Hematopoietic multipotent progenitor cell treated with erythropoietin and hydrocortisone succinate and interleukin-3 and kit ligand, for 8 days (in vitro differentiated cells): Measurements from ENCODE around the gene PXMP2.
"Not testable (repeated sequence)": the region's sequence is repeated elsewhere in the genome, so short reads cannot be mapped to it uniquely, and the experiment has no call there.

ENCODE experiments used
- DNase-seq: peaks from one replicate; pipeline ENCODE4 v3.0.0-alpha.2; 2015

The PXMP2 gene

DNA sequence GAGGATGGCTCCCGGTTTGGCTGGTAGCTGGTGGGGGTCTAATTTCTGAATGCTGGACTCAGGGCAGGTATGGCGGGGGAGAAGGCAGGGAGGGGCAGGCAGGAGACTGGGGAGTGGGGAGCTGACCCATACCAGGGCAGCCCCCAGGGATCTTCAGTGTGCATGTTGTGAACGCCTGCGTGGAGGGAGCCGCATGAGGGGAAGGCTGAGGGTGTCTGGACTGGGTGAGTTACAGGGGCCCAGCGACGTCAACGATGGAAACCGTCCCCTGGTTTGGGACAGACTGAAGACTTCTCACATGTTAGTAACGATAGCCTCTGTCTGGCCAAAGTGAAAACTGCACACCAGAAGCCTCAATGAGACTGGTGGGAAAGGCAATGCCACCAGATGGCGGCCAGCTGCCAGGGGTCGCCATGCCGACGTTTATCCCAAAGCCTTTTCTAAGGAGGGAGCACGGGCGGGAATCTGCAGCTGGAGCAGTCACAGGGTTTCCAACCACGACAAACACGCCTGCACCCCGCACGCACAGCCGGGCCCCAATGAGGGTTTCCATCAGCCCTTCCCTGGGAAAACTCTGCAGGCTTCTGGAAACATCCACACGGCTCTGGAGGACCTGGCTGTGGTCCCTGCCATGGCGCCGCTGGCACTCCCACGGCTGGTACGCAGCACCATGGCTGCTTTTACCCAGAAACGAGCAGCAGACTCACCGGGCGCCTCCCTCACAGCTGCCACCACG lies 37.3 kb downstream of the PXMP2 start:
- no peak for DNase-seq

DNA sequence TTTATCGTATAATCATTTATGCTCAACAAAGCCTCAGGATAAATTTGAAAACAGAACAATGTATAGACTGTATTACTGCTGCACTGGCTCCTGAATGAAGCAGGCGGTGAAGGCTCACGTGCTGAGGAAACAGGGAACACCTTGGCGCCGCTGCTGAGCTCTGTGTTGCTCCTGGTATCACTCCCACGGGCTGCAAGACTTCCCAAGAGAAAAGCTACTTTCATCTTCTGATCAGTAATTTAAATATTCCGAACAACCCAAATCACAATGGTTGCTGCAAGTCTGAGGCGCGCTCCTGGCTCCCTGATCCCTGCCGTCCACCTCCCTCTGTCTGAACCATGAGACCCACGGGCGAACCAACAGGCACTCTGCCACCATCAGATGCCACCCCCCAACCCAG lies 39.0 kb downstream of the PXMP2 start:
- DNase-seq, result no peak

- DNase-seq, result no peak
Observed at GRCh38 chr12:132727091-132727794, 39.9 kb downstream of the PXMP2 start.

GRCh38 chr12:132728502-132728901 lies 41.1 kb downstream of the PXMP2 start:
- DNase-seq, result no peak

DNA sequence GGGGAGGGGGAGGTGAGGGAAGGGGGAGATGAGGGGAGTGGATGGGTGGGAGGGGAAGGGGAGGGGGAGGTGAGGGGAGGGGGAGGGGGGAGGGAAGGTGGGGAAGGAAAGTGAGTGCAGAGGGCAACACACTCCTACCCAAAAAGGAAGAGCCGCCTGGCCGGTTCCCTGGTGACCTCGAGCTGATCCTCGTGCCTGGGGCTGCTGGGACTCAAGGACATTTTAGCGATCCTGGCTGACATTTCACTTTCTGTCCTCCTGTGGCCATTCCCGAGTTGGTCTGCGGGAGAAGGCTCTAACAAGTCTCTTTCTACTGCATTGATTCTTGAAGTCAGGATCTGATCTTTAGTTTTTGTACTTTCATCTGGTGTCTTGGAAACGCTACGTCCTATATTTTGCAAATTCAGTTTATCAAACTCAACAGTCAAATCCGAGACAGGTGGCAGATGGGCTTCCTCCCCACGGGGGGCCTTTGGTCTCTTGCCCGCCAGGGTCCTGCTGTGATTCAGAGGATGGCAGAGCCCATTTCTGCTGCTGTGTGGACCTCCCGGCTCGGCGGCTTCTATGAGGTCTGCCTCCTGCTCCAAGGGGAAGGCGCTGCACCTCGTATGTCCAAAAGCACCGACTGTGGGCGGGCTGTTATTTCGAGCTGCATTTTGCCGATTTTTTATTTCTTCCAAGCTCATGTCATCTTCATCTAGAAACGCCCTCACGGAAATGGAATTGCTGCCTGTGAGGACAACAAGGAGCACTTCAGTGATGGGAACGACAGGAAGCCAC lies 42.3 kb downstream of the PXMP2 start:
- no peak for DNase-seq

DNA sequence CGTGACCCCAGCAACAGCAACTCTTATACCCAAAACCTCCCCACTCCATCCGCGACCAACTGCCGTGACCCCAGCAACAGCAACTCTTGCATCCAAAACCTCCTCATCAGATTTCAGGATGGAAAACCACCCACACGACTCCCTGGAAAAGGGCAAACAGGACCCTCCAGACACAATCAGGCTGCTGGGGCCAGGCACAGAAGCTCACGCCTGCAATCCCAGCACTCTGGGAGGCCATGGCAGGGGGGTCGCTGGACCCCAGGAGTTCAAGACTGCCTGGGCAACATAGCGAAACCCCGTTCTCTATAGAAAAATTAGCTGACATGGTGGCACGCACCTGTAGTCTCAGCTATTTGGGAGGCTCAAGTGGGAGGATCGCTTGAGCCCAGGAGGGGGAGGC lies 43.0 kb downstream of the PXMP2 start:
- no peak for DNase-seq

GRCh38 chr12:132731574-132731973 lies 44.2 kb downstream of the PXMP2 start:
- DNase-seq, result no peak

DNA sequence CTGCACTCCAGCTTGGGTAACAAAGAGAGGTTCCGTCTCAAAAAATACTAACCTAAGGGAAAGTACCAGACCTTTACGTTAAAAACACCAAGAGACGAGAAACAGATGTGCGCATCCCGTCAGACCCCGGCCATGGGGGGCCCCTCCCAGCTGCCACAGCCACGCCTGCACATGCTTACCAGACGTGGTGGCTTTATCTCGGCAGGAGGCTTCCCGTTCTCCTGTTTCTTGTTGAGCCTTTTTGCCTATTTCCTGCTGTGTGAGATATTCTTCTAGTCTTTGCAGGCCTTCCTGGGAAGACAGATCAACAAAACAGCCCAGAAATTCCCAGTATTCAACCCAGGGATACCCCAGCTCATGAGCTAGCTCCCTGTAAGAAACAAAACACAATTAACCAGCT lies 46.8 kb downstream of the PXMP2 start:
- no peak for DNase-seq

GRCh38 chr12:132735496-132735895 lies 48.1 kb downstream of the PXMP2 start:
- no peak for DNase-seq

DNA sequence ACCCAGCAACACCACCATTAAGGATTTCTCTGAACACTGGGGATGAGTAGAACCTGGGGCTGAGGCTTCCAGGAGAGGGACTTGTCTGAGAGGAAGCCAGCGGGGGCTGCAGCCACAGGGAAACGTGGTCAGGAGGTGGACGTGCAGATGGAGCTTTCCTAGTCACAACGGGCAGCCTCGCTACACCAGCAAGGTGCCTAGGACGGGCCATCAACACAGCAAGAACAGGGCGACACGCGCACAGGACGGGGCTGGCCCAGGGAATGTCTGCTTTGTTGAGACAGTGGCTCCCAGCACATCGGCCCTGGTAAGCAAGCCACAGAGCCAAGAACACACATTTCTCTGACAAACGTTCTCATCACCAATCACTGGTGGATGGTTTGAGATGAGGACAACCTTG lies 49.0 kb downstream of the PXMP2 start:
- DNase-seq, result no peak

- DNase-seq, result no peak
Observed at GRCh38 chr12:132736913-132737312, 49.5 kb downstream of the PXMP2 start.

DNA sequence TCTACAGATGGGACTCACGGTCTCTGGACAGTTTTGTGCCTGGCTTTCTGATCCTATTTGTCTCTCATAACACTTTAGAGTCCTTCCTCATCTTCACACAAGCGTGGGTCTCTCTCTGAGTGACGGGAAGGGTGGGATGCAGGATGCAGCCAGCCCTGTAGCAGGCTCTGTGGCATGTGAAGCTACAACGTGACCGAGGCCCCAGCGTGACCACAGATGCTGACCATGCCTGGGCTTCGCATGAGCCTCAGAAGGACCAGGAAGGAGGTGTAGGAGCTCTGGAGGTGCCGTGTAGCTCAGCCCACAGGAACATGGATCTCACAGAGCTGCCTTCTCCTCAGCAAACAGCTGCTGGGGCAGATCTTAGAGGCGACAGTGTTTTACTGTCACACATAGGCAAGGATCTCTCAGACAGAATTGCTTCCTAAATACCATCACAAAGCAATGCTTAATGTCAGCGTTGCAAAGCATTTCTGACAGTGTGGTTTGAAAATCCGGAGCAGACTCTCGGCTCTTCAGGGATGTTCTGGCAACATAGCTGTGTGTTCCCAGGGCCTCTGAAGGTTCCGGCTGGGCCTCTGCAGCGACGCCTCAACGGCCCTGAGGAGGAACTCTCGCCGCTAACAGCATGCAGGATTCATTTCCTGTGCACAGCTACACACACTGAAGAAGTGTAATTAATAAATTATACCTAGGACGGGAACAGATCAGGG lies 52.4 kb downstream of the PXMP2 start:
- no peak for DNase-seq

DNA sequence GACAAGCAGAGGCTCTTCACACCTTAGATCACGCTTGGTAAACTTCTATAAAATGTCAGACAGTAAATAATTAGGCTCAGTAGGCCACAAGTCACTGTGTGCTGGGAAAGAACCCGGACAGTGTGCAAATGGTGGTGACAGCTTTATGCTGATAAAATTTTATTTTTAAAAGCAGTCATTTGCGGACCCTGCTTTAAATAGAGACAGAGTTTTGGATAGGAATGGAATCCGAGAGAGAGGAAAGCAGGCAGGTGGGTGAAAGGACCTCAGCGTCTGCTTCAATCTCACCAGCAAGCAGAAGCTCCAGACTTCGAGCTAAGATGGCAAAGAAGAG lies 52.9 kb downstream of the PXMP2 start:
- no peak for DNase-seq

- DNase-seq, result no peak
Observed at GRCh38 chr12:132740652-132741051, 53.3 kb downstream of the PXMP2 start.

DNA sequence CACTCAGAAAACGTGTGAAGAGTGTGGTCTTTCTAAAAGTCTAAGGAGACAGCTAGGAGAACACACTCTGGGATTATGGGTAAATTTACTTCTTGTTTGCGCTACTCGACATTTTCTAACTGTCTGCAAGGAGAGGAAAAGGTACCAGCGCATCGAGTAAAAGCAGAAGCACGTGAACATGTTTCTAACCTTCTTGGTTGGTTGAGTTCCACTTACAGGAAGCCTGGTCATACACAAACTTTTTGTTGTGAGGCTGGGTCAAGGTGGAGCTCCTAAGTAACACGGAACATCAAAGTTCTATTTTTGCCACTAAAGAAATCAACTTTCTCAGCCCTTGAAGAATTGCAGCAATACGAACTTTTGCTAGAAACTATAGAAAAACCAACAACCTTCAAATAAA lies 54.2 kb downstream of the PXMP2 start:
- no peak for DNase-seq

- no peak for DNase-seq
Observed at GRCh38 chr12:132743831-132744230, 56.4 kb downstream of the PXMP2 start.

DNA sequence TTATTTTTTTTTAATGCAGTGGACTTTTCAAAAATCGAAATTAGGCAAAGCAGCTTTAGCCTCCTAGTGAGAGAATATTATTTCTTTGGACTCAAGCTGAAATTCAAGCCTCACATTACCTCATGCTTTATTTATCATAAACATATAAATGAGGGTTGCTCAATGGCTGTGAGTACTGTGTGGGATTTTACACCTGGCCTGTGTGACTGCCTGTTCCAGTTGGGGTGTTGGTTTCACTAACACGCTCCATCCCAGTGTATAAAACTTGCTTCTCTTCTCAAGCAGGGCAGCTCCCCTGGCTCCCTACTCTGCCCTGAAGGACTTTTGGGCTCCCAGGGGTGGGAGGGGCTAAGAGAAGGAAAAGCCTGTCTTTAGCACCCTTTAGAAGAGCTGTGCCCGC lies 59.2 kb downstream of the PXMP2 start:
- DNase-seq, result no peak

DNA sequence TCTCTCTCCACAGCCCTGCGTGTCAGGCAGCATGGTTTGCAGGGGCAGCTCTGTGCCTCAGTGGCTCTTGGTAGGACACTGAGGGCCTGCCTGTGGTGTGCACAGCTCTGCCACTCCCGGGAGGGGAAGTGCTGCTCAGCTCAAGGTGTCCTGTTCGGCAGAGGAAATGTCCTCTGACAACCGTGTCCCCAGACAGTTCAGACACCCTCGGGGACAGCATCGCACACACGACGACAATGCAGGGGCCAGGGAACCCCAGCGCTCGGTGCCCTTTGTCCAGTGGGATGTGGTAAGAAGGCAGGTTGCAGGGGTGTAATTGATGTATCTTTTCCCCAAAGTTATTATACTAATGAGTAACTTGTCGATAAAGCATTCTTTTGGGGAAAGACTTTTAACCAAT lies 60.0 kb downstream of the PXMP2 start:
- no peak for DNase-seq

- DNase-seq, result no peak
Observed at GRCh38 chr12:132747896-132748295, 60.5 kb downstream of the PXMP2 start.

- DNase-seq, result no peak
Observed at GRCh38 chr12:132748319-132748718, 60.9 kb downstream of the PXMP2 start.

GRCh38 chr12:132753670-132754069 lies 66.3 kb downstream of the PXMP2 start:
- not testable (repeated sequence) for DNase-seq

DNA sequence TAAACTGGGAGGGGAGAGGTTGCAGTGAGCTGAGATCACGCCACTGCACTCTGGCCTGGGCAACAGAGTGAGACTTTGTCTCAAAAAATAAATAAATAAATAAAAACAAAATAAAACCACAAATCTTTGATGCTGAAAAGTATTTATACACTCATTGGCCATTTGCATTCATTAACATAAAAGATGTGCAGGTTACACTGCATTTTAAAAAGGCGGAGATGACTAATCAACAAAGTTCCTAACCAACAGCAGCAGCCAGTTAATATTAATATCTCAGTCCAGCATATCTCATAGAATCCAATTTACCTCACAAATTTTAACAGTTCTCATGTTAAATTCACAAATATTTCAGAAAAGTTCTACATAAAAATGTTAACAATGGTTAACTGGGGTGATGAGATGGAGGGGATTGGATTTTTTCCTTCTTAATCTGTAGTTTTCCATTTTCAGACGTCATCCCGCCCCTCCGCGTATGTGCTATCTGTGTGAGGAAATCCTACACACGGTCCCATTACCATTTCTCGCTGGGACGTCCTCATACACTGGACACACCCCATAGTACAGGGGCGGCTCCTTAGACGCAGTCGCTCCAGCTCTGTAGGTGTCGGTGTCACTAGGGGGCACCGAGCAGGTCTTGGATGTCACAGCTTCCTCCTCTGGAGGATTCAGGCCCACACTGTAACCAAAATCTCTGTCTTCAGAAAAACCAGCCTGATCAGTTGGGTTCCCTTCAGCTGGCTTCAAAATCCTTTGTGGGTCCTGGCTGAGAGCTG lies 67.0 kb downstream of the PXMP2 start:
- peak; percentile 41 for DNase-seq
